HepG2 (cell line): ENCODE results near the gene ADAP2. TPM values are rescaled to one million over a fixed set of nuclear protein-coding genes. Genes with fewer than 3 reads are reported as not detected.
A peak's percentile ranks its signal among the peaks of the same experiment; 100 is the strongest.

Source experiments
- DNMT3B ChIP-seq: conservative IDR thresholded peaks from 2 replicates; pipeline ENCODE4 v1.6.1; 2016; ENCODE audit warnings: missing biosample characterization, control low read depth
- HOXA7 ChIP-seq: sonication (generic); formaldehyde crosslinking; IDR thresholded peaks from 2 replicates; pipeline ENCODE4 v1.8.1; 2022; ENCODE audit warnings: mild to moderate bottlenecking, missing genetic modification reagents, moderate library complexity
- MED8 ChIP-seq: sonication (generic); formaldehyde crosslinking; IDR thresholded peaks from 2 replicates; pipeline ENCODE4 v1.8.1; 2023; ENCODE audit warnings: mild to moderate bottlenecking, missing genetic modification reagents; ENCODE audit not compliant: insufficient replicate concordance
- MIER2 ChIP-seq: IDR thresholded peaks from 2 replicates; pipeline ENCODE4 v1.6.1; 2016; ENCODE audit warnings: missing biosample characterization, missing genetic modification reagents
- NCOA2 ChIP-seq: sonication (generic); formaldehyde crosslinking; IDR thresholded peaks from 2 replicates; pipeline ENCODE4 v1.8.0; 2022; ENCODE audit warnings: inconsistent platforms
- PHF20 ChIP-seq: sonication (generic); formaldehyde crosslinking; IDR thresholded peaks from 2 replicates; pipeline ENCODE4 v1.5.0; 2020; ENCODE audit warnings: mild to moderate bottlenecking, missing genetic modification reagents
- SMAD3 ChIP-seq: sonication (generic); formaldehyde crosslinking; IDR thresholded peaks from 2 replicates; pipeline ENCODE4 v1.4.0; 2020; ENCODE audit warnings: missing genetic modification reagents
- SMC3 ChIP-seq: IDR thresholded peaks from 2 replicates; pipeline ENCODE4 v1.6.1; 2011; ENCODE audit warnings: low read length, improper control_type of control experiment
- TFE3 ChIP-seq: IDR thresholded peaks from 2 replicates; pipeline ENCODE4 v1.6.1; 2016
- YEATS2 ChIP-seq: sonication (generic); formaldehyde crosslinking; IDR thresholded peaks from 2 replicates; pipeline ENCODE4 v1.4.0; 2020; ENCODE audit warnings: missing genetic modification reagents, borderline replicate concordance
- ZBTB10 ChIP-seq: sonication (generic); formaldehyde crosslinking; IDR thresholded peaks from 2 replicates; pipeline ENCODE4 v1.4.0; 2020; ENCODE audit warnings: missing genetic modification reagents, borderline replicate concordance
- ZBTB38 ChIP-seq: sonication (generic); formaldehyde crosslinking; IDR thresholded peaks from 2 replicates; pipeline ENCODE4 v1.5.1; 2020; ENCODE audit warnings: mild to moderate bottlenecking, missing genetic modification reagents
- ZNF329 ChIP-seq: sonication (generic); formaldehyde crosslinking; IDR thresholded peaks from 2 replicates; pipeline ENCODE4 v1.9.0; 2021; ENCODE audit warnings: low read depth, mild to moderate bottlenecking, missing genetic modification reagents
- ZNF432 ChIP-seq: sonication (generic); formaldehyde crosslinking; IDR thresholded peaks from 2 replicates; pipeline ENCODE4 v1.5.0; 2020; ENCODE audit warnings: missing genetic modification reagents, mild to moderate bottlenecking, borderline replicate concordance
- ZNF503 ChIP-seq: sonication (generic); formaldehyde crosslinking; IDR thresholded peaks from 2 replicates; pipeline ENCODE4 v1.4.0; 2020; ENCODE audit warnings: missing genetic modification reagents
- ZNF577 ChIP-seq: sonication (generic); formaldehyde crosslinking; IDR thresholded peaks from 2 replicates; pipeline ENCODE4 v1.4.0; 2020; ENCODE audit warnings: mild to moderate bottlenecking, low read depth, missing genetic modification reagents, borderline replicate concordance
- ZNF605 ChIP-seq: sonication (generic); formaldehyde crosslinking; IDR thresholded peaks from 2 replicates; pipeline ENCODE4 v1.8.0; 2022; ENCODE audit warnings: mild to moderate bottlenecking, missing genetic modification reagents
- ZNF607 ChIP-seq: sonication (generic); formaldehyde crosslinking; IDR thresholded peaks from 2 replicates; pipeline ENCODE4 v1.5.1; 2020; ENCODE audit warnings: missing genetic modification reagents, mild to moderate bottlenecking, borderline replicate concordance
- ZSCAN5A ChIP-seq: sonication (generic); formaldehyde crosslinking; IDR thresholded peaks from 2 replicates; pipeline ENCODE4 v1.8.0; 2022; ENCODE audit warnings: mild to moderate bottlenecking, missing genetic modification reagents, borderline replicate concordance
- polyA plus RNA-seq, 8 experiments: library from polyadenylated mRNA; depleted of rRNA in 3 of 8; stranded (reverse) in 7 of 8; unstranded in 1 of 8; fragments of >200 nt; fragmentation: Illumina TruSeq in 4 of 8; extraction: Trizol in 4 of 8; gene quantifications; 2 replicates each; pipeline versions ENCODE4 v1.2.1 to v1.2.3, GENCODE V29; 2011 to 2016; ENCODE audit warnings: low read depth in 4 of 8, missing spikeins in 1 of 8, mixed read lengths in 1 of 8; ENCODE audit not compliant: insufficient read depth in 1 of 8
- total RNA-seq, 5 experiments: library from RNA; depleted of rRNA; stranded (reverse); fragments of >200 nt; fragmentation: Illumina TruSeq; extraction: Trizol; gene quantifications; 2 replicates each; pipeline ENCODE4 v1.2.3, GENCODE V29; 2016; ENCODE audit warnings: low read depth in 1 of 5
- TF ChIP-seq, protein P1 (sequence below): sonication (generic); formaldehyde crosslinking; IDR thresholded peaks from 2 replicates; pipeline ENCODE4 v1.4.0; 2020; ENCODE audit warnings: mild to moderate bottlenecking, missing genetic modification reagents, borderline replicate concordance

ADAP2 gene
- total and polyA plus RNA-seq, 2 of the 13 experiments (the other 11 are each of a cell fraction or from before 2014, with no cell fraction given): 0.51 to 0.70 TPM

DNA sequence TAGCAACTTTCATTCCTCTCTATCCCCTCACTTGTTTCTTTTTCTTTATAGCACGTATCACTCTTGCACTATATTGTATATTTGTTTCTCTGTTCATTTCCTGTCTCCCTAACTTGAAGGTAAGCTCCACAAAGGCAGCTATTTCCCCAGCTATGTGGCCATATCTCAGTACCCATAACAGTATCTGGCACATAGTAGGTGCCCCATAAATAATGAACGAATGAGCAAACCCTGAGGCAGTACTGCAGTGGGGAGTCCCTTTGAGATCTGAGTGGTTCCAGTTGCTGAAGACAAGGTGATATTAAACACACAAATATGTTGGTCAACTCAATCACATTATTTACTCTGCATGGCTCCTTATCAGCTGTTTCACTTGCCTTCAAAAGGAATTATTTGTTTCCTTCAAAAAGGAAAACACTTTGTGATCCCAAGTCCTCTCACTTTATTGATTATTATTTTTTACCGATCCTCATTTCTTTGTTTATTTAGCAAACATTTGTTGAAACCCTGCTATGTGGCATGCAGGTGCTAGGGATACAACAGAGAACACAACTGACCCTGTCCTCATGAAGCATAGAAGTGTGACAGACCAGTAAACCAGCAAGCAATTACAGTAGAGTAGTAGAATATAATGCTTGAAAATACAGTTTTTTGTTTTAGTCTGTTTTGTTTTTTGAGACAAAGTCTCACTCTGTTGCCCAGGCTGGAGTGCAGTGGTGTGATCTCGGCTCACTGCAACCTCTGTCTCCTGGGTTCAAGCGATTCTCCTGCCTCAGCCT lies 5.7 kb upstream of the ADAP2 start (continued):
- TF ChIP-seq ZSCAN5A (CRISPR knock-in tag): no peak
- no peak for TF ChIP-seq ZNF329 (CRISPR knock-in tag)
- TF ChIP-seq ZNF605 (CRISPR knock-in tag): no peak
- TF ChIP-seq ZNF503 (CRISPR knock-in tag): peak; percentile 83
- TF ChIP-seq ZBTB10 (CRISPR knock-in tag): no peak
- no peak for TF ChIP-seq MED8 (CRISPR knock-in tag)
- peak; percentile 88 for TF ChIP-seq SMAD3 (CRISPR knock-in tag)
- TF ChIP-seq ZNF577 (CRISPR knock-in tag): no peak
- TF ChIP-seq SMC3: no peak
- TF ChIP-seq DNMT3B (CRISPR knock-in tag): no peak
- no peak; the same call in 1 of the 2 replicates for TF ChIP-seq ZNF607
- no peak for TF ChIP-seq YEATS2 (CRISPR knock-in tag)
- TF ChIP-seq, protein P1, sequence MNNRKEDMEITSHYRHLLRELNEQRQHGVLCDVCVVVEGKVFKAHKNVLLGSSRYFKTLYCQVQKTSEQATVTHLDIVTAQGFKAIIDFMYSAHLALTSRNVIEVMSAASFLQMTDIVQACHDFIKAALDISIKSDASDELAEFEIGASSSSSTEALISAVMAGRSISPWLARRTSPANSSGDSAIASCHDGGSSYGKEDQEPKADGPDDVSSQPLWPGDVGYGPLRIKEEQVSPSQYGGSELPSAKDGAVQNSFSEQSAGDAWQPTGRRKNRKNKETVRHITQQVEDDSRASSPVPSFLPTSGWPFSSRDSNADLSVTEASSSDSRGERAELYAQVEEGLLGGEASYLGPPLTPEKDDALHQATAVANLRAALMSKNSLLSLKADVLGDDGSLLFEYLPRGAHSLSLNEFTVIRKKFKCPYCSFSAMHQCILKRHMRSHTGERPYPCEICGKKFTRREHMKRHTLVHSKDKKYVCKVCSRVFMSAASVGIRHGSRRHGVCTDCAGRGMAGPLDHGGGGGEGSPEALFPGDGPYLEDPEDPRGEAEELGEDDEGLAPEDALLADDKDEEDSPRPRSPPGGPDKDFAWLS (CRISPR knock-in tag): no peak
- no peak for TF ChIP-seq ZBTB38 (CRISPR knock-in tag)
- TF ChIP-seq MIER2: no peak
- no peak for TF ChIP-seq PHF20
- TF ChIP-seq ZNF432: no peak
- no peak for TF ChIP-seq HOXA7 (CRISPR knock-in tag)
- TF ChIP-seq NCOA2 (CRISPR knock-in tag): peak; percentile 76; the same call in 1 of the 2 replicates
- TF ChIP-seq TFE3: no peak
